Neuronal stem cell (in vitro differentiated cells): Measurements from ENCODE around the gene ABCC5.
A peak's percentile ranks its signal among the peaks of the same experiment; 100 is the strongest.

Experiments
- DNase-seq: peaks from one replicate; pipeline ENCODE4 v3.0.0-alpha.2; 2013; ENCODE audit warnings: low spot score
- H2AFZ ChIP-seq: one replicate; pipeline ENCODE4 v1.6.1; 2013; ENCODE audit warnings: mild to moderate bottlenecking, low read length, inconsistent platforms
- H2AK5ac ChIP-seq: 2 replicates; pipeline ENCODE4 v1.6.1; 2013; ENCODE audit warnings: low read depth, mild to moderate bottlenecking, inconsistent platforms, low read length, moderate library complexity, mixed read lengths
- H2BK120ac ChIP-seq: 2 replicates; pipeline ENCODE4 v1.6.1; 2013; ENCODE audit warnings: low read depth, mild to moderate bottlenecking, inconsistent platforms, low read length, moderate library complexity, mixed read lengths
- H2BK12ac ChIP-seq: one replicate; pipeline ENCODE4 v1.6.1; 2013; ENCODE audit warnings: low read length, inconsistent platforms
- H2BK15ac ChIP-seq: 2 replicates; pipeline ENCODE4 v1.6.1; 2013; ENCODE audit warnings: mild to moderate bottlenecking, low read length, inconsistent platforms, mixed read lengths
- H2BK5ac ChIP-seq: one replicate; pipeline ENCODE4 v1.6.1; 2013; ENCODE audit warnings: inconsistent platforms, mild to moderate bottlenecking, low read length, moderate library complexity
- H3K14ac ChIP-seq: one replicate; pipeline ENCODE4 v1.6.1; 2013; ENCODE audit warnings: low read length, inconsistent platforms
- H3K18ac ChIP-seq: 2 replicates; pipeline ENCODE4 v1.6.1; 2013; ENCODE audit warnings: low read length, inconsistent platforms
- H3K23ac ChIP-seq: 2 replicates; pipeline ENCODE4 v1.6.1; 2013; ENCODE audit warnings: low read depth, mild to moderate bottlenecking, mixed read lengths, low read length, inconsistent platforms; ENCODE audit not compliant: poor library complexity
- H3K27ac ChIP-seq: replicated peaks from 3 replicates; pipeline ENCODE4 v1.5.1; 2013; ENCODE audit warnings: low read length, inconsistent platforms
- H3K27me3 ChIP-seq, 3 experiments: 2 replicates each; pipeline ENCODE4 v1.6.1; 2013; ENCODE audit warnings: low read length in 3 of 3, mild to moderate bottlenecking in 2 of 3, inconsistent platforms in 1 of 3, low read depth in 1 of 3, mixed read lengths in 1 of 3, moderate library complexity in 1 of 3; ENCODE audit not compliant: control insufficient read depth in 3 of 3, insufficient read depth in 3 of 3
- H3K36me3 ChIP-seq, 2 donors: replicated peaks in 1 of 2; 2 replicates each; pipeline ENCODE4 v1.6.1; 2013; ENCODE audit warnings: low read length in 2 of 2; ENCODE audit not compliant: control insufficient read depth in 2 of 2, insufficient read depth in 2 of 2
- H3K4ac ChIP-seq: 2 replicates; pipeline ENCODE4 v1.6.1; 2013; ENCODE audit warnings: inconsistent platforms, mild to moderate bottlenecking, low read length, moderate library complexity
- H3K4me1 ChIP-seq, 2 donors: 1 replicate in 1 of 2; 2 replicates in 1 of 2; pipeline ENCODE4 v1.6.1; 2013; ENCODE audit warnings: low read length in 2 of 2, low read depth in 1 of 2; ENCODE audit not compliant: control insufficient read depth in 2 of 2, insufficient read depth in 1 of 2
- H3K4me2 ChIP-seq: one replicate; pipeline ENCODE4 v1.6.1; 2013; ENCODE audit warnings: mild to moderate bottlenecking, low read length, inconsistent platforms; ENCODE audit not compliant: insufficient read depth, poor library complexity, severe bottlenecking
- H3K4me3 ChIP-seq, 2 donors: 2 replicates each; pipeline ENCODE4 v1.5.1; 2013; ENCODE audit warnings: low read length in 2 of 2, mild to moderate bottlenecking in 2 of 2, inconsistent platforms in 1 of 2, moderate library complexity in 1 of 2
- H3K79me1 ChIP-seq: one replicate; pipeline ENCODE4 v1.6.1; 2013; ENCODE audit warnings: low read depth, mild to moderate bottlenecking, inconsistent platforms, low read length, moderate library complexity
- H3K9ac ChIP-seq: one replicate; pipeline ENCODE4 v1.6.1; 2013; ENCODE audit warnings: mild to moderate bottlenecking, low read depth, low read length, inconsistent platforms; ENCODE audit not compliant: poor library complexity
- H3K9me3 ChIP-seq, 2 donors: replicated peaks in 1 of 2; 2 replicates each; pipeline versions ENCODE3 to v1.6.1; 2013; ENCODE audit warnings: low read length in 2 of 2, mild to moderate bottlenecking in 2 of 2, inconsistent platforms in 1 of 2, low read depth in 1 of 2, mixed read lengths in 1 of 2, moderate library complexity in 1 of 2; ENCODE audit not compliant: control insufficient read depth in 2 of 2, insufficient read depth in 1 of 2
- H4K8ac ChIP-seq: one replicate; pipeline ENCODE4 v1.6.1; 2013; ENCODE audit warnings: low read depth, mild to moderate bottlenecking, inconsistent platforms, low read length, moderate library complexity
- H4K91ac ChIP-seq: one replicate; pipeline ENCODE4 v1.6.1; 2013; ENCODE audit warnings: low read length, low read depth, mild to moderate bottlenecking, inconsistent platforms; ENCODE audit not compliant: poor library complexity
- WGBS, 2 donors: extraction: QIAGEN DNeasy Blood & Tissue Kit; methylation state at CpG; one replicate each; pipeline ENCODE4 v1.1.7; 2013; ENCODE audit warnings: missing lambda C conversion rate in 2 of 2, mixed read lengths in 1 of 2; ENCODE audit not compliant: insufficient read length in 2 of 2, insufficient replicate concordance in 1 of 2; ENCODE audit errors: extremely low coverage in 2 of 2; 5-methylcytosine and 5-hydroxymethylcytosine counted together

Gene ABCC5

DNA sequence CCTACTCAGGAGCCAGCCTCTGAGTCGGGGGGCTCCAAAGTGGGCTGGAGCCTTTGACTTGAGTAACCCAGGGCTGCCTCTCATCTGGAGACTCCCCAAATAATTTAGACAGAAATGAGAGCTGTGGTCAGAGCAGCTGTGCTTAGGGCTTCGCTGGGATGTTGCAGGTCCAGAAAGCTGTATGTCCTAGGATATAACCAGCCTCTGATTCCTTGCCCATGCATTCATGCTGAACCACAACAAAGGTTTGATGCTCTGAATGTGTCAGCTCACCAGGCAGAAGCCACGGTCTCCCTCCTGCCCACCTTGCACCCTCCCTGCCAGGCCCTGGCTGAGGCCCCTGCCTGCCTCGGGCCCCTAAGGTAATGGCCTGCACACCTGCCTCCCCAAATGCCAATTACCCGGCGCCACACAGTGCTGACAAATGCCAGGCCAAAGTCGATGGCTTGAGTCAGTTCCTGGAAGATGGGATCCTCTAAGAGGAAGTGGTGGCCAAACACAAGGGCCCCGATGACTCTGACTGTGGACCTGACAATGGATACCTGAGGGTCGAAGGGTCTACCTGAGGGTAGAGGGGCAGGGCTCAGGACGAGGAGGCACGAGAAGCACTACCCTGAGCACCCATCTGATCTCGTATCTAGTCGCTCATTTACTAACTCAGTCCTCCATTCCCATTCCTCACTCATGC lies 111.3 kb downstream of the ABCC5 start:
- Histone ChIP-seq H3K18ac (peak overlapping the region; percentile 38), H2BK120ac (no peak overlapping the region), H2BK5ac (no peak overlapping the region), H2BK15ac (no peak overlapping the region), H3K4me2 (no peak overlapping the region), H3K27me3 (no peaks in the 10 kb centered on the region), H3K27ac (no peak overlapping the region), H3K4me1 (no peaks in the 10 kb centered on the region), H3K79me1 (peaks cover 4% of the 10 kb centered on the region), H4K8ac (no peak overlapping the region), H3K9ac (no peak overlapping the region), H2AK5ac (peak overlapping the region; percentile 61), H3K14ac (no peak overlapping the region), H3K9me3 (no peaks in the 10 kb centered on the region), H2BK12ac (no peak overlapping the region), H2AFZ (no peak overlapping the region), H3K23ac (no peak overlapping the region), H3K4ac (no peak overlapping the region), H3K36me3 (no peaks in the 10 kb centered on the region), H4K91ac (no peak overlapping the region), H3K4me3 (no peak overlapping the region)
- no CpG with 5 or more reads among the region's 13 CpGs for WGBS, 2 donors
- no peak for DNase-seq

DNA sequence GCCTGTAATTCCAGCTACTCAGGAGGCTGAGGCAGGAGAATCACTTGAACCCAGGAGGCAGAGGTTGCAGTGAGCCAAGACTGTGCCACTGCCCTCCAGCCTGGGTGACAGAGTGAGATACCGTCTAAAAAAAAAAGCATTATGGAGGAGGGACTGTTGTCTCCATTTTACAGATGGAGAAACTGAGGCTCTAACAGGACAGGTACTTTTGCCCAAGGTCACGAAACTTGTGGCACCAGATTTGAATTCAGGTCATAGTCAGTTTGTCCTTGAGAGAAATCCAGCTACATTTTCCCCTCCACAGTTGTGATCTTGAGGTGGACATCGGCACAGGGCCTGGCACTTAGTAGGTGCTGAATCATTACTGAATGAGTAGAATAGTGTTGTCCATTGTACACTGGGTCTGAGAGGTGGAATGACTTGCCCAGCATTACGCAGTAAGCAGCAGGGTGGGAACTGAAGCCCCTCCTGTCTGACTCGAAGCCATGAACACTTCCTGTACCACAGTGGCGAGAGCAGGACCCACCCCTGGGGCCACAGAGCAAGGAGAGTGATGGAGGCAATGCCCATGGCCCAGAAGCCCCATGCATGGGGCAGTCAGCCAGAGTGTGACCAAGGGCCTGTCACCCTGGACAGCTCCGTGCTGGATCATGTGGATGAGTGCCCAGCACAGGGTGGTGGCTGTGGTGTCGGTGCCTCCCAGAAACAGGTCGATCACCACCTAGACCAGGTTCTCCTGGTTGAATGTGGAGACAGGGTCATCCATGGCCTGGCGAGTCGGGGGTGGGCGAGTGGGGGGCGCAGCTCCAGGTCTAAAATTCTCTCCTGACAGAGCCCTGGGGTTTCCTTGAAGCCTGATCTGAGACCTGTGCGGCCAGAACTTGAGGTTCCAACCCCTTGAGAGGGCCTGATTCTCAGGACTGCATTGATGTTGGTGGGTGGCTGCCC lies 112.6 kb downstream of the ABCC5 start:
- Histone ChIP-seq H3K4ac (no peak overlapping the region), H3K36me3 (no peaks in the 10 kb centered on the region), H2AK5ac (no peak overlapping the region), H2BK120ac (no peak overlapping the region), H4K91ac (no peak overlapping the region), H3K4me2 (no peak overlapping the region), H2BK12ac (no peak overlapping the region), H2BK15ac (no peak overlapping the region), H3K27me3 (no peaks in the 10 kb centered on the region), H2BK5ac (no peak overlapping the region), H3K9ac (no peak overlapping the region), H3K27ac (no peak overlapping the region), H2AFZ (no peak overlapping the region), H3K14ac (no peak overlapping the region), H3K4me1 (no peaks in the 10 kb centered on the region), H3K4me3 (no peak overlapping the region), H3K18ac (peak overlapping the region; percentile 63), H4K8ac (peak overlapping the region; percentile 19), H3K9me3 (no peaks in the 10 kb centered on the region), H3K23ac (no peak overlapping the region), H3K79me1 (peaks cover 4% of the 10 kb centered on the region)
- WGBS, 2 donors: no CpG with 5 or more reads among the region's 14 CpGs
- no peak for DNase-seq

DNA sequence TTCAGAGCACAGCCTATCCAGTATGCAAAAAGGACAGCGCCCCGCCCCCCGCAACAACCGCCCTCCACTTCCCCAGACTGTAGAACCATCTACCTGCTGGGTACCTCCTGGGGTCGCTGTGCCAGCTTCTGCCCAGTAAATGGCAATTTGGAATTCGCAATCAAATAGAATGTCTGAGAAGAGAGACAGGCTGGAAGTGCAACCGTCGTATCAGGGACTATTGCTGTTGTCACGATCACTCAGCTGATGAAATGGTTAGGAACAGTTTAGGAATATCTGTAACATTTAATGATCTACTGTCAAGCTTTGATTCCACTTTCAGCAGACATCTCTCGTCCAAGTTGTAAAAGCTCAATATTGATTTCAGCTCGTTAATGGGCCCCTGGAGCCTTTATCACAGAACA lies 119.7 kb downstream of the ABCC5 start:
- Histone ChIP-seq H3K14ac (no peak overlapping the region), H3K23ac (no peak overlapping the region), H3K79me1 (no peaks in the 10 kb centered on the region), H3K18ac (no peak overlapping the region), H3K27me3 (peaks cover 0 to 37% (median 0%) of the 10 kb centered on the region in 3 experiments), H2BK15ac (no peak overlapping the region), H3K9ac (no peak overlapping the region), H2AFZ (no peak overlapping the region), H2AK5ac (no peak overlapping the region), H3K4me2 (no peak overlapping the region), H2BK12ac (no peak overlapping the region), H4K91ac (peak overlapping the region; percentile 56), H3K9me3 (no peaks in the 10 kb centered on the region), H3K27ac (no peak overlapping the region), H2BK120ac (no peak overlapping the region), H3K4ac (no peak overlapping the region), H4K8ac (no peak overlapping the region), H3K36me3 (no peaks in the 10 kb centered on the region), H3K4me1 (no peaks in the 10 kb centered on the region), H3K4me3 (no peak overlapping the region), H2BK5ac (peak overlapping the region; percentile 19)
- WGBS, 2 donors: no CpG with 5 or more reads among the region's 11 CpGs
- no peak for DNase-seq

DNA sequence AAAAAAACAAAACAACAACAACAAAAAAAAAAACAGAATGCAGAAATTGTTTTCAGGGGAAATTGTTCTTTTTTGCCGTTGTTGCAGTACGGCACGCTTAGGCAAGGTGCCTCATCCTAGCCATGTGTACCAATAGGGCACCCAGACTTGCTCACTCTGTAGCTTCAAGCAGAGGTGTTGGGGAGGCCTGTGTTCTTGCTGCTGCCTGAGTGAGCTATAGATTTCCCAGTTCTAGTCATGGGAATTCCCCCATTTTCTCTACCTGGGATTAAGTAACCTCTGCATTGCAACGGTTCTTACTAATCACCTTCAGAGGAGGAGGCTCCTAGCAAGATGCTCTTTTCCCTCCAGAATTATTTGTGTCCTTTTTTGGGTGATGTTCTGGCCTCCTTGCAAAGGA lies 120.1 kb downstream of the ABCC5 start:
- Histone ChIP-seq H3K4me3 (no peak overlapping the region), H3K79me1 (no peaks in the 10 kb centered on the region), H3K14ac (no peak overlapping the region), H2BK12ac (no peak overlapping the region), H3K4me1 (no peaks in the 10 kb centered on the region), H3K9me3 (no peaks in the 10 kb centered on the region), H3K18ac (no peak overlapping the region), H2BK5ac (peak overlapping the region; percentile 19), H3K27me3 (peaks cover 0 to 37% (median 0%) of the 10 kb centered on the region in 3 experiments), H4K8ac (no peak overlapping the region), H3K4me2 (no peak overlapping the region), H2AK5ac (no peak overlapping the region), H2AFZ (no peak overlapping the region), H2BK120ac (no peak overlapping the region), H3K4ac (no peak overlapping the region), H2BK15ac (no peak overlapping the region), H3K9ac (no peak overlapping the region), H4K91ac (no peak overlapping the region), H3K27ac (no peak overlapping the region), H3K36me3 (no peaks in the 10 kb centered on the region), H3K23ac (no peak overlapping the region)
- no peak for DNase-seq
- no CpG with 5 or more reads among the region's 4 CpGs for WGBS, 2 donors
